ENCODE data around the gene UEVLD.

GRCh38 chr11:18615628-18616392 is 27.3 kb upstream of the UEVLD start:
- TF ChIP-seq RFX5 (IDR thresholded peaks at IDR 0.05) (no peak), POLR2A (IDR thresholded peaks at IDR 0.05; ENCODE audit: low read length) (no peak), REST (IDR thresholded peaks at IDR 0.05) (no peak), CTCF (IDR thresholded peaks at IDR 0.05) (no peak), PHF8 (IDR thresholded peaks at IDR 0.05; ENCODE audit: borderline replicate concordance, low read depth) (no peak), USF2 (IDR thresholded peaks at IDR 0.05) (no peak), HEYL (CRISPR knock-in tag; IDR thresholded peaks at IDR 0.05) (no peak), BHLHE40 (IDR thresholded peaks at IDR 0.05; ENCODE audit: low read depth, low read length) (no peak), EP300 (IDR thresholded peaks at IDR 0.05) (no peak), E2F6 (IDR thresholded peaks at IDR 0.05; ENCODE audit: borderline replicate concordance, low read depth) (no peak), CBX2 (IDR thresholded peaks at IDR 0.05; ENCODE audit: borderline replicate concordance, low read depth) (no peak)

Measured in A549 (cell line).